Right atrium auricular region (tissue), 2 donors: ENCODE data around the gene PDXP. TPM values are rescaled to one million over a fixed set of nuclear protein-coding genes. Genes with fewer than 3 reads are reported as not detected.

ENCODE experiments used
- DNase-seq: peaks from one replicate; pipeline ENCODE4 v3.0.0-alpha.2; 2019; ENCODE audit warnings: low spot score
- H3K27ac ChIP-seq, 2 donors: fragments of 200-600 bp; sonication (generic); 1 replicate in 1 of 2; 2 replicates in 1 of 2; pipeline ENCODE4 v1.5.1; 2016 to 2019
- H3K27me3 ChIP-seq, 2 donors: fragments of 200-600 bp; sonication (generic); one replicate each; pipeline versions ENCODE4 v1.5.1 to v1.6.0; 2017 to 2019
- H3K36me3 ChIP-seq: fragments of 200-600 bp; sonication (generic); one replicate; pipeline ENCODE4 v1.5.1; 2016
- H3K4me1 ChIP-seq, 2 donors: fragments of 200-600 bp; sonication (generic); one replicate each; pipeline versions ENCODE4 v1.5.1 to v1.6.0; 2017 to 2019
- H3K4me3 ChIP-seq, 2 donors: fragments of 200-600 bp; sonication (generic); 1 replicate in 1 of 2; 2 replicates in 1 of 2; pipeline ENCODE4 v1.5.1; 2017 to 2019; ENCODE audit warnings: mild to moderate bottlenecking in 1 of 2, moderate library complexity in 1 of 2
- H3K9me3 ChIP-seq, 2 donors: fragments of 200-600 bp; sonication (generic); one replicate each; pipeline ENCODE4 v1.5.1; 2019
- CTCF ChIP-seq, 2 donors: fragments of 200-600 bp; sonication (generic); IDR thresholded peaks; one replicate each; pipeline ENCODE4 v1.5.1; 2019; ENCODE audit warnings: antibody characterized with exemption in 2 of 2
- total RNA-seq, 2 donors: library from RNA; depleted of rRNA; stranded (reverse); fragments of >200 nt; gene quantifications; one replicate each; pipeline ENCODE4 v1.1.0, GENCODE V29; 2016

PDXP gene
- total RNA-seq, 2 donors from 2014 or later: 15.7 to 32.0 TPM

GRCh38 chr22:37621352-37621860, 37.1 kb upstream of the PDXP start:
- no peak for TF ChIP-seq CTCF (IDR thresholded peaks at IDR 0.05)
- DNase-seq: no peak
- Histone ChIP-seq H3K9me3 (no peaks in the 10 kb centered on the region), H3K27ac (no peak overlapping the region), H3K36me3 (peaks cover 49% of the 10 kb centered on the region), H3K4me3 (no peak overlapping the region), H3K27me3 (no peaks in the 10 kb centered on the region), H3K4me1 (peaks cover 0 to 16% of the 10 kb centered on the region in 2 donors)

- TF ChIP-seq CTCF (IDR thresholded peaks at IDR 0.05): peak; percentile 92 to 94
- H3K9me3 ChIP-seq: no peaks in the 10 kb centered on the region
- no peak overlapping the region for H3K27ac ChIP-seq
- no peak for DNase-seq
- no peaks in the 10 kb centered on the region for H3K27me3 ChIP-seq
- no peak overlapping the region for H3K4me3 ChIP-seq
- peaks cover 0 to 31% of the 10 kb centered on the region in 2 donors for H3K4me1 ChIP-seq
- peaks cover 36% of the 10 kb centered on the region for H3K36me3 ChIP-seq
Measured at GRCh38 chr22:37623075-37624016, 35.2 kb upstream of the PDXP start.

- H3K27me3 ChIP-seq: no peaks in the 10 kb centered on the region
- H3K9me3 ChIP-seq: no peaks in the 10 kb centered on the region
- peaks cover 30% of the 10 kb centered on the region for H3K36me3 ChIP-seq
- no peak for TF ChIP-seq CTCF (IDR thresholded peaks at IDR 0.05)
- no peak overlapping the region for H3K27ac ChIP-seq
- H3K4me3 ChIP-seq: no peak overlapping the region
- peaks cover 0 to 31% of the 10 kb centered on the region in 2 donors for H3K4me1 ChIP-seq
- no peak for DNase-seq
Measured at GRCh38 chr22:37624017-37624365, 34.5 kb upstream of the PDXP start.

GRCh38 chr22:37624876-37625275, 33.6 kb upstream of the PDXP start:
- Histone ChIP-seq H3K27ac (no peak overlapping the region), H3K4me1 (peaks cover 0 to 31% of the 10 kb centered on the region in 2 donors), H3K36me3 (peaks cover 35% of the 10 kb centered on the region), H3K9me3 (no peaks in the 10 kb centered on the region), H3K4me3 (no peak overlapping the region), H3K27me3 (no peaks in the 10 kb centered on the region)
- DNase-seq: no peak
- no peak for TF ChIP-seq CTCF (IDR thresholded peaks at IDR 0.05)

GRCh38 chr22:37625737-37626136, 32.8 kb upstream of the PDXP start:
- Histone ChIP-seq H3K9me3 (no peaks in the 10 kb centered on the region), H3K27me3 (no peaks in the 10 kb centered on the region), H3K4me1 (peaks cover 0 to 31% of the 10 kb centered on the region in 2 donors), H3K4me3 (no peak overlapping the region), H3K27ac (peak overlapping the region; percentile 50 to 57), H3K36me3 (peaks cover 26% of the 10 kb centered on the region)
- no peak for DNase-seq
- no peak for TF ChIP-seq CTCF (IDR thresholded peaks at IDR 0.05)
